ENCODE measurements around the gene TBX18. TPM values are rescaled to one million over a fixed set of nuclear protein-coding genes. Genes with fewer than 3 reads are reported as not detected.

The TBX18 gene
- total and polyA plus RNA-seq, 4 donors, result 11.0 to 78.8 (median 66.9) TPM

DNA sequence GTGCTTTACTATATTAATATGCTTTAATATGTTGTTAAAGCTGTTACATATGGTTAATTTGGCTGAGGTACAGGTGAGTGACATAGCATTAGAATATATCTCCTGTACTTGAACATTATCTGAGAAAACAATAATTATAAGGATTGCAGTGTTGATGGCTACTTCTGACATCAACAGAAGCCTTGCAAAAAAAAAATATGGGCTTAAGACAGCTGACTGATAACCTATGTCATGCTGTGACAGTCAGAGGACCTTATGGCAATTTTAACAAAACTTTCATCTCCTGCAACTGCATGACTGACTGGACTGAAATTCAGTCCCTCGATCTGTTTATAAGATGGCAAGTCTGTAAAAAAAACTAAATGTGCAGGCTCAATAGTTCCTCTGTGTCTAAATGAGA lies 27.5 kb upstream of the TBX18 start:
- Histone ChIP-seq H3K36me3 (ENCODE audit: control insufficient read depth in 1 of 2, insufficient read depth in 2 of 2, low read length in 1 of 2) (no peaks in the 10 kb centered on the region), H3K27me3 (ENCODE audit: control insufficient read depth in 1 of 2, insufficient read depth in 2 of 2, low read length in 1 of 2) (no peaks in the 10 kb centered on the region), H3K27ac (ENCODE audit: low read depth in 1 of 2, low read length in 2 of 2) (no peak overlapping the region), H3K4me3 (ENCODE audit: low read length in 2 of 2) (no peak overlapping the region), H3K9me3 (ENCODE audit: control insufficient read depth, low read length) (no peaks in the 10 kb centered on the region), H3K4me1 (ENCODE audit: control insufficient read depth in 1 of 2, insufficient read depth in 2 of 2, low read length in 2 of 2) (no peaks in the 10 kb centered on the region)
- intact Hi-C loops (cut with DNase I), result no loop called here
- ATAC-seq (ENCODE audit: low FRiP score), result no peak
- no peak for DNase-seq
- 62 to 76% methylated on average over 1 of the region's 1 CpG for WGBS, 2 donors

DNA sequence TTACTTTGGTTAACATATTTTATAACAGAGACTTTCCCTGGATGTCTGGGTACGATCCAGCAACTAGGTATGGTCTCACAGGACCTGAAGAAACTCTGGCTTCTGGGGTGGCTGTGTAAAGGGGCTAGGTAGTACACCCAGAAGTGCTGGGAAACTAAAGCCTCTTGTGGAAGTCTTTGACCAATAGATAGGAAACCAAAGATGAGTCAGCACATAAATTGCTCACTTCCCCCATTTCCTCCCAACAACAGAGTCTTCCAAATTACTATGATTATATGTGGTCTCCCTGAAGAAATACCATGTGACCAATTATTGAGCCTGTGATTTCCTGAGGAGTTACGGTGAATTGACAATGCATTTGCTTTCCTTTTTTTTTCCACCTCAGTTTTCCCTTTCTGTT lies 26.8 kb upstream of the TBX18 start:
- Histone ChIP-seq H3K4me1 (ENCODE audit: control insufficient read depth in 1 of 2, insufficient read depth in 2 of 2, low read length in 2 of 2) (no peaks in the 10 kb centered on the region), H3K27me3 (ENCODE audit: control insufficient read depth in 1 of 2, insufficient read depth in 2 of 2, low read length in 1 of 2) (no peaks in the 10 kb centered on the region), H3K27ac (ENCODE audit: low read depth in 1 of 2, low read length in 2 of 2) (no peak overlapping the region), H3K9me3 (ENCODE audit: control insufficient read depth, low read length) (no peaks in the 10 kb centered on the region), H3K36me3 (ENCODE audit: control insufficient read depth in 1 of 2, insufficient read depth in 2 of 2, low read length in 1 of 2) (no peaks in the 10 kb centered on the region), H3K4me3 (ENCODE audit: low read length in 2 of 2) (no peak overlapping the region)
- intact Hi-C loops (cut with DNase I), result no loop called here
- DNase-seq, result no peak
- WGBS, 2 donors, result 69 to 75% methylated on average over 2 of the region's 2 CpGs
- ATAC-seq (ENCODE audit: low FRiP score), result no peak

- Histone ChIP-seq H3K27ac (ENCODE audit: low read depth in 1 of 2, low read length in 2 of 2) (no peak overlapping the region), H3K27me3 (ENCODE audit: control insufficient read depth in 1 of 2, insufficient read depth in 2 of 2, low read length in 1 of 2) (no peaks in the 10 kb centered on the region), H3K4me3 (ENCODE audit: low read length in 2 of 2) (no peak overlapping the region), H3K9me3 (ENCODE audit: control insufficient read depth, low read length) (no peaks in the 10 kb centered on the region), H3K36me3 (ENCODE audit: control insufficient read depth in 1 of 2, insufficient read depth in 2 of 2, low read length in 1 of 2) (no peaks in the 10 kb centered on the region), H3K4me1 (ENCODE audit: control insufficient read depth in 1 of 2, insufficient read depth in 2 of 2, low read length in 2 of 2) (no peaks in the 10 kb centered on the region)
- ATAC-seq (ENCODE audit: low FRiP score) (no peak), DNase-seq (no peak)
- intact Hi-C loops (cut with DNase I), result no loop called here
Measured at GRCh38 chr6:84789170-84789569, 24.8 kb upstream of the TBX18 start.

GRCh38 chr6:84788689-84789088 lies 24.3 kb upstream of the TBX18 start:
- no peak for ATAC-seq (ENCODE audit: low FRiP score)
- 80 to 85% methylated on average over 2 of the region's 2 CpGs for WGBS, 2 donors
- Histone ChIP-seq H3K27me3 (ENCODE audit: control insufficient read depth in 1 of 2, insufficient read depth in 2 of 2, low read length in 1 of 2) (no peaks in the 10 kb centered on the region), H3K4me1 (ENCODE audit: control insufficient read depth in 1 of 2, insufficient read depth in 2 of 2, low read length in 2 of 2) (no peaks in the 10 kb centered on the region), H3K36me3 (ENCODE audit: control insufficient read depth in 1 of 2, insufficient read depth in 2 of 2, low read length in 1 of 2) (no peaks in the 10 kb centered on the region), H3K4me3 (ENCODE audit: low read length in 2 of 2) (no peak overlapping the region), H3K9me3 (ENCODE audit: control insufficient read depth, low read length) (no peaks in the 10 kb centered on the region), H3K27ac (ENCODE audit: low read depth in 1 of 2, low read length in 2 of 2) (no peak overlapping the region)
- intact Hi-C loops (cut with DNase I), result no loop called here
- no peak for DNase-seq

- intact Hi-C loops (cut with DNase I), result no loop called here
- Histone ChIP-seq H3K4me3 (ENCODE audit: low read length in 2 of 2) (no peak overlapping the region), H3K27me3 (ENCODE audit: control insufficient read depth in 1 of 2, insufficient read depth in 2 of 2, low read length in 1 of 2) (no peaks in the 10 kb centered on the region), H3K36me3 (ENCODE audit: control insufficient read depth in 1 of 2, insufficient read depth in 2 of 2, low read length in 1 of 2) (no peaks in the 10 kb centered on the region), H3K27ac (ENCODE audit: low read depth in 1 of 2, low read length in 2 of 2) (no peak overlapping the region), H3K9me3 (ENCODE audit: control insufficient read depth, low read length) (no peaks in the 10 kb centered on the region), H3K4me1 (ENCODE audit: control insufficient read depth in 1 of 2, insufficient read depth in 2 of 2, low read length in 2 of 2) (no peaks in the 10 kb centered on the region)
- 70 to 78% methylated on average over 1 of the region's 1 CpG for WGBS, 2 donors
- no peak for ATAC-seq (ENCODE audit: low FRiP score)
- DNase-seq, result no peak
Measured at GRCh38 chr6:84785671-84786070, 21.3 kb upstream of the TBX18 start.

DNA sequence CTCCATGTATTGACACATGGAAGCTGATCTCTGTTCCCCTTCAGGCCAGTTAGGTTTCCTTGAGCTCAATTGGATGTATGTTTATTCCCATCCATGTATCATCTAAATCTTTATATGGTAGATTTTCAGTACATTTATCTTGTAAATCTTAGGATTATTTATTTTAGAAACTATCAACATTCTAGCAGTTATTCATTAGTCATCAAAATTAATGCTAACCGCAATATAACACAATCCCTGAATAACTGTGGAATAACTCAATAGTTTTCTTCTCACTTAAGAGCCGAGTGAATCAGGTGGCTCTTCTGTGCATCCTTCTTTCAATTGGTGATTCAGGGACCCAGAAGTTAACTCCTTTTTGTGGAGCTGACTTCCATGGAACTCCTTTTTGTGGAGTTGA lies 15.5 kb upstream of the TBX18 start:
- intact Hi-C loops (cut with DNase I), result loop anchor here (5.0 to 10.0 kb wide), 4 partner anchors 345 to 545 kb away; no protein-coding TSS in a partner anchor
- no peaks in the 10 kb centered on the region for H3K9me3 ChIP-seq (ENCODE audit: control insufficient read depth, low read length)
- no peak overlapping the region for H3K27ac ChIP-seq (ENCODE audit: low read depth in 1 of 2, low read length in 2 of 2)
- no peaks in the 10 kb centered on the region for H3K27me3 ChIP-seq (ENCODE audit: control insufficient read depth in 1 of 2, insufficient read depth in 2 of 2, low read length in 1 of 2)
- DNase-seq (no peak), ATAC-seq (ENCODE audit: low FRiP score) (no peak)
- no peak overlapping the region for H3K4me3 ChIP-seq (ENCODE audit: low read length in 2 of 2)
- no peaks in the 10 kb centered on the region for H3K4me1 ChIP-seq (ENCODE audit: control insufficient read depth in 1 of 2, insufficient read depth in 2 of 2, low read length in 2 of 2)
- WGBS, 2 donors, result 95 to 96% methylated on average over 2 of the region's 2 CpGs
- no peaks in the 10 kb centered on the region for H3K36me3 ChIP-seq (ENCODE audit: control insufficient read depth in 1 of 2, insufficient read depth in 2 of 2, low read length in 1 of 2)

GRCh38 chr6:84779380-84779779 lies 15.0 kb upstream of the TBX18 start:
- no peak overlapping the region for H3K4me3 ChIP-seq (ENCODE audit: low read length in 2 of 2)
- H3K4me1 ChIP-seq (ENCODE audit: control insufficient read depth in 1 of 2, insufficient read depth in 2 of 2, low read length in 2 of 2), result no peaks in the 10 kb centered on the region
- no peaks in the 10 kb centered on the region for H3K36me3 ChIP-seq (ENCODE audit: control insufficient read depth in 1 of 2, insufficient read depth in 2 of 2, low read length in 1 of 2)
- no peak overlapping the region for H3K27ac ChIP-seq (ENCODE audit: low read depth in 1 of 2, low read length in 2 of 2)
- WGBS, 2 donors, result 76 to 92% methylated on average over 1 of the region's 1 CpG
- no peak for ATAC-seq (ENCODE audit: low FRiP score)
- no peaks in the 10 kb centered on the region for H3K9me3 ChIP-seq (ENCODE audit: control insufficient read depth, low read length)
- DNase-seq, result no peak
- intact Hi-C loops (cut with DNase I), result loop anchor here (5.0 to 10.0 kb wide), 4 partner anchors 345 to 545 kb away; no protein-coding TSS in a partner anchor
- H3K27me3 ChIP-seq (ENCODE audit: control insufficient read depth in 1 of 2, insufficient read depth in 2 of 2, low read length in 1 of 2), result no peaks in the 10 kb centered on the region

- Histone ChIP-seq H3K36me3 (ENCODE audit: control insufficient read depth in 1 of 2, insufficient read depth in 2 of 2, low read length in 1 of 2) (no peaks in the 10 kb centered on the region), H3K4me3 (ENCODE audit: low read length in 2 of 2) (no peak overlapping the region), H3K4me1 (ENCODE audit: control insufficient read depth in 1 of 2, insufficient read depth in 2 of 2, low read length in 2 of 2) (no peaks in the 10 kb centered on the region), H3K27me3 (ENCODE audit: control insufficient read depth in 1 of 2, insufficient read depth in 2 of 2, low read length in 1 of 2) (no peaks in the 10 kb centered on the region), H3K9me3 (ENCODE audit: control insufficient read depth, low read length) (no peaks in the 10 kb centered on the region), H3K27ac (ENCODE audit: low read depth in 1 of 2, low read length in 2 of 2) (no peak overlapping the region)
- DNase-seq (no peak), ATAC-seq (ENCODE audit: low FRiP score) (no peak)
- intact Hi-C loops (cut with DNase I), result loop anchor here (5.0 to 10.0 kb wide), 4 partner anchors 347 to 547 kb away; no protein-coding TSS in a partner anchor
- 86 to 89% methylated on average over 1 of the region's 1 CpG for WGBS, 2 donors
Measured at GRCh38 chr6:84777888-84778287, 13.5 kb upstream of the TBX18 start.

GRCh38 chr6:84776392-84776791 lies 12.0 kb upstream of the TBX18 start:
- 77 to 85% methylated on average over 3 of the region's 3 CpGs for WGBS, 2 donors
- H3K27ac ChIP-seq (ENCODE audit: low read depth in 1 of 2, low read length in 2 of 2), result no peak overlapping the region
- H3K36me3 ChIP-seq (ENCODE audit: control insufficient read depth in 1 of 2, insufficient read depth in 2 of 2, low read length in 1 of 2), result no peaks in the 10 kb centered on the region
- no peak overlapping the region for H3K4me3 ChIP-seq (ENCODE audit: low read length in 2 of 2)
- H3K9me3 ChIP-seq (ENCODE audit: control insufficient read depth, low read length), result no peaks in the 10 kb centered on the region
- no peaks in the 10 kb centered on the region for H3K27me3 ChIP-seq (ENCODE audit: control insufficient read depth in 1 of 2, insufficient read depth in 2 of 2, low read length in 1 of 2)
- ATAC-seq (ENCODE audit: low FRiP score) (no peak), DNase-seq (no peak)
- intact Hi-C loops (cut with DNase I), result loop anchor here (5.0 to 10.0 kb wide), 4 partner anchors 348 to 548 kb away; no protein-coding TSS in a partner anchor
- no peaks in the 10 kb centered on the region for H3K4me1 ChIP-seq (ENCODE audit: control insufficient read depth in 1 of 2, insufficient read depth in 2 of 2, low read length in 2 of 2)
